PC-9 (cell line): ENCODE results near the gene PSD4. TPM values are rescaled to one million over a fixed set of nuclear protein-coding genes. Genes with fewer than 3 reads are reported as not detected.

Experiments used
- BruUV-seq: library from RNA; stranded (reverse); fragments of 400-500 nt; replicated peaks from 2 replicates; lab custom pipeline; 2021; lab: Mats Ljungman, UMichigan
- CTCF ChIA-PET: fragments of 300-600 bp; sonication (Branson Sonifier 250); formaldehyde crosslinking; loops from one replicate; lab custom pipeline; 2022; ENCODE audit warnings: antibody characterized with exemption; lab: Charles Lee
- POLR2A ChIA-PET: fragments of 300-600 bp; sonication (Branson Sonifier 250); formaldehyde crosslinking; loops from one replicate; lab custom pipeline; 2022; ENCODE audit warnings: antibody characterized with exemption; ENCODE audit not compliant: unreplicated experiment; lab: Charles Lee
- DNase-seq, 2 experiments: peaks; one replicate each; pipeline versions ENCODE4 v3.0.0 to v3.0.0-alpha.2; 2015 to 2022; ENCODE audit warnings: mixed read lengths in 1 of 2
- H2AFZ ChIP-seq: fragments of 200-600 bp; sonication (generic); 2 replicates; pipeline ENCODE4 v1.8.1; 2017; ENCODE audit warnings: antibody characterized with exemption
- H3F3A ChIP-seq: fragments of 200-600 bp; sonication (generic); 2 replicates; pipeline ENCODE4 v1.8.1; 2017; ENCODE audit warnings: antibody characterized with exemption, mild to moderate bottlenecking, low read depth; ENCODE audit not compliant: insufficient read depth
- H3K27ac ChIP-seq: fragments of 200-600 bp; sonication (generic); 2 replicates; pipeline ENCODE4 v1.6.1; 2016; ENCODE audit warnings: mixed run types
- H3K27me3 ChIP-seq: fragments of 200-600 bp; sonication (generic); 2 replicates; pipeline ENCODE4 v1.6.1; 2016; ENCODE audit warnings: low read depth, mixed run types; ENCODE audit not compliant: insufficient read depth
- H3K36me3 ChIP-seq: fragments of 200-600 bp; sonication (generic); 2 replicates; pipeline ENCODE4 v1.6.1; 2016; ENCODE audit warnings: low read depth, mixed run types
- H3K4me1 ChIP-seq: fragments of 200-600 bp; sonication (generic); replicated peaks from 2 replicates; pipeline ENCODE4 v1.6.1; 2016; ENCODE audit warnings: mixed run types; ENCODE audit not compliant: insufficient read depth
- H3K4me2 ChIP-seq: fragments of 200-600 bp; sonication (generic); 2 replicates; pipeline ENCODE4 v1.6.1; 2017; ENCODE audit warnings: mixed run types
- H3K4me3 ChIP-seq: fragments of 200-600 bp; sonication (generic); 2 replicates; pipeline ENCODE4 v1.6.1; 2016; ENCODE audit warnings: mixed run types
- H3K79me2 ChIP-seq: fragments of 200-600 bp; sonication (generic); 2 replicates; pipeline ENCODE4 v1.6.1; 2017; ENCODE audit warnings: low read depth, mixed run types
- H3K9me2 ChIP-seq: fragments of 200-600 bp; sonication (generic); 2 replicates; pipeline ENCODE4 v1.8.1; 2017; ENCODE audit warnings: mild to moderate bottlenecking; ENCODE audit not compliant: insufficient read depth
- H3K9me3 ChIP-seq: fragments of 200-600 bp; sonication (generic); 2 replicates; pipeline ENCODE4 v1.8.1; 2016; ENCODE audit warnings: low read depth; ENCODE audit not compliant: insufficient read depth
- H4K20me1 ChIP-seq: fragments of 200-600 bp; sonication (generic); 2 replicates; pipeline ENCODE4 v1.8.1; 2017; ENCODE audit not compliant: insufficient read depth
- CTCF ChIP-seq: fragments of 200-600 bp; sonication (generic); conservative IDR thresholded peaks from 2 replicates; pipeline ENCODE4 v1.6.1; 2017; ENCODE audit warnings: mixed run types, antibody characterized with exemption, mild to moderate bottlenecking, moderate library complexity
- EZH2 ChIP-seq: fragments of 200-600 bp; sonication (generic); IDR thresholded peaks from 2 replicates; pipeline ENCODE4 v1.8.0; 2017; ENCODE audit warnings: antibody characterized with exemption, low read depth
- intact Hi-C: fragments of 100-400 bp; cut with micrococcal nuclease; formaldehyde crosslinking; loops from one replicate; pipeline ENCODE4 v1.10.0; 2022; ENCODE audit not compliant: unreplicated experiment
- total RNA-seq: library from RNA; stranded (reverse); gene quantifications from 2 replicates; pipeline ENCODE4 v1.2.3, GENCODE V29; 2021

PSD4 gene
- total RNA-seq, 1 experiment from 2014 or later = 29.6 TPM

GRCh38 chr2:113186433-113186796 lies 12.6 kb downstream of the PSD4 start:
- H3K4me1 ChIP-seq = no peaks in the 10 kb centered on the region
- H2AFZ ChIP-seq = no peak overlapping the region
- no peaks in the 10 kb centered on the region for H3K79me2 ChIP-seq
- H3K36me3 ChIP-seq = no peaks in the 10 kb centered on the region
- ChIA-PET POLR2A (no interaction called here), CTCF (no interaction called here)
- no peaks in the 10 kb centered on the region for H4K20me1 ChIP-seq
- DNase-seq = no peak
- H3K27ac ChIP-seq = no peak overlapping the region
- H3K9me3 ChIP-seq = no peaks in the 10 kb centered on the region
- TF ChIP-seq CTCF (no peak), EZH2 (no peak)
- H3F3A ChIP-seq = no peaks in the 10 kb centered on the region
- no peak overlapping the region for H3K4me3 ChIP-seq
- no peaks in the 10 kb centered on the region for H3K27me3 ChIP-seq
- intact Hi-C loops = no loop called here
- no TSS peak for BruUV-seq
- no peaks in the 10 kb centered on the region for H3K9me2 ChIP-seq
- H3K4me2 ChIP-seq = no peak overlapping the region

GRCh38 chr2:113187771-113188170 lies 14.0 kb downstream of the PSD4 start:
- no peaks in the 10 kb centered on the region for H3K9me3 ChIP-seq
- no peaks in the 10 kb centered on the region for H3K79me2 ChIP-seq
- H3F3A ChIP-seq = no peaks in the 10 kb centered on the region
- TF ChIP-seq EZH2 = no peak
- TF ChIP-seq CTCF = no peak
- POLR2A ChIA-PET = no interaction called here
- no TSS peak for BruUV-seq
- intact Hi-C loops = no loop called here
- CTCF ChIA-PET = no interaction called here
- no peaks in the 10 kb centered on the region for H3K4me1 ChIP-seq
- no peak overlapping the region for H3K27ac ChIP-seq
- no peak overlapping the region for H3K4me2 ChIP-seq
- no peaks in the 10 kb centered on the region for H3K27me3 ChIP-seq
- H3K4me3 ChIP-seq = no peak overlapping the region
- H3K36me3 ChIP-seq = no peaks in the 10 kb centered on the region
- H3K9me2 ChIP-seq = no peaks in the 10 kb centered on the region
- no peaks in the 10 kb centered on the region for H4K20me1 ChIP-seq
- no peak overlapping the region for H2AFZ ChIP-seq
- DNase-seq = no peak

GRCh38 chr2:113190871-113191270 lies 17.1 kb downstream of the PSD4 start:
- H3K9me2 ChIP-seq = no peaks in the 10 kb centered on the region
- no peak overlapping the region for H3K4me3 ChIP-seq
- no peaks in the 10 kb centered on the region for H3K4me1 ChIP-seq
- no peaks in the 10 kb centered on the region for H3K79me2 ChIP-seq
- no peaks in the 10 kb centered on the region for H3K9me3 ChIP-seq
- no peak overlapping the region for H2AFZ ChIP-seq
- no peaks in the 10 kb centered on the region for H3K36me3 ChIP-seq
- CTCF ChIA-PET = interaction anchor here (0.6 kb wide), 1 partner anchor 608 kb away, joined by 3 read pairs; no protein-coding TSS in a partner anchor
- intact Hi-C loops = no loop called here
- no peak overlapping the region for H3K27ac ChIP-seq
- BruUV-seq = no TSS peak
- no peak for TF ChIP-seq CTCF
- TF ChIP-seq EZH2 = no peak
- H3K4me2 ChIP-seq = no peak overlapping the region
- H3K27me3 ChIP-seq = no peaks in the 10 kb centered on the region
- POLR2A ChIA-PET = no interaction called here
- DNase-seq = no peak
- no peaks in the 10 kb centered on the region for H3F3A ChIP-seq
- no peaks in the 10 kb centered on the region for H4K20me1 ChIP-seq
